ENCODE measurements around the gene EXT2. TPM values are rescaled to one million over a fixed set of nuclear protein-coding genes. Genes with fewer than 3 reads are reported as not detected.

Gene EXT2
- total RNA-seq, 1 experiment from 2014 or later = 42.9 TPM

DNA sequence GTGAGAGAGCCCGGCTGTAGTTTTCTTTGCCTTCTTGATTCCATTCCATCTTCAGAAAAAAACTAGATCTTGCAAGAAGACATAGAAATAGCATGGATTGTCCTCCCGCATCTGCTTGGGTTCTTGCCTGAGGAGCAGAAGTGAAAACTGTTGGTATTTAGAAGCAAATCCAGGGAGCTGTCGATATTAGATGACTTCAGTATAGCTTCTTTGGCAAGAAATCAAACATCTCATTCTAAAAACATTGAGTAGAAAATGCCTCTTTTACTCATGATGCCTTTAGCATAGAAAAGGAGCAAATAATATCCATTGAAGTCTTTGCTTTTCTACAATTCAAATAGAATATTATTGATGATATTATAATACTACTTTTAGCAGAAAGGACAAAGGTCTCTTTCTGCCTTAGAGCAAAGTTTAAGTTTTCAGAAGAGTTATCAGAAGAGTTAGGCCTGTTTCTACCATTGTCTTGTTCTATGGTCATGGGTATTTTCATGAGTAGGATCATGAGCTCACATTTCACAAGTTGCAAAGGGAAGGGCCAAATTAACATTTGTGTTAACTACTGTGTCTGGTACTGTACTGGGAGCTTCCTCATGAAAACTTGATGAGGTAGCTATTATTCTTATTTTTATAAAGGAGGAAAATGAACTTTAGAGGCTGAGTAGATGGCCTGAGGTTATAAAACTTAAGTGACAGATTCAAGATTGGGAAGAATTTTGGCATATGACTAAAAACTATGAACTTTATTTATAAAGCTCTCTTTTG lies 49.7 kb downstream of the EXT2 start:
- H3K4ac ChIP-seq (ENCODE audit: low read depth, low read length) = no peak overlapping the region
- no peak overlapping the region for H3K56ac ChIP-seq (ENCODE audit: insufficient read length, low read depth, low read length)
- no peaks in the 10 kb centered on the region for H3K9me3 Mint-ChIP-seq
- no peak overlapping the region for H2BK5ac ChIP-seq (ENCODE audit: insufficient read length, low read length)
- no peaks in the 10 kb centered on the region for H4K20me1 ChIP-seq (ENCODE audit: control insufficient read depth, insufficient read depth, insufficient read length)
- no peak overlapping the region for H2AFZ ChIP-seq (ENCODE audit: low read length)
- H4K5ac ChIP-seq (ENCODE audit: insufficient read length, low read depth, low read length) = no peak overlapping the region
- no peaks in the 10 kb centered on the region for H3K79me1 ChIP-seq (ENCODE audit: insufficient read depth, low read depth, low read length, poor library complexity, severe bottlenecking)
- H4K8ac ChIP-seq (replicated peaks; ENCODE audit: insufficient read length, low read depth, low read length) = no peak overlapping the region
- no peak overlapping the region for H3K14ac ChIP-seq (ENCODE audit: insufficient read depth, low read length)
- DNase-seq = no peak
- peaks cover 4 to 8% (median 4%) of the 10 kb centered on the region in 3 experiments; a peak in 4 of 7 replicates for H3K36me3 Mint-ChIP-seq (ENCODE audit: insufficient read depth in 1 of 3, low read depth in 3 of 3)
- no peaks in the 10 kb centered on the region for H3K23me2 ChIP-seq (ENCODE audit: insufficient read length, low read depth, low read length, poor library complexity, severe bottlenecking)
- no peak overlapping the region for H3K18ac ChIP-seq (ENCODE audit: insufficient read length, low read depth, low read length)
- H3K27ac Mint-ChIP-seq = no peak overlapping the region
- H3K27me3 ChIP-seq (ENCODE audit: insufficient read depth, low read length) = no peaks in the 10 kb centered on the region
- no peak overlapping the region for H3K9ac ChIP-seq (ENCODE audit: extremely low read depth, insufficient read length, low read length)
- H3K4me1 Mint-ChIP-seq = no peaks in the 10 kb centered on the region
- H2BK12ac ChIP-seq (ENCODE audit: insufficient read length, low read depth, low read length) = no peak overlapping the region
- no peak overlapping the region for H4K91ac ChIP-seq (ENCODE audit: insufficient read length, low read depth, low read length)
- no peak overlapping the region for H3K27ac ChIP-seq (ENCODE audit: insufficient read length, low read depth, low read length)
- no peak overlapping the region for H2AK5ac ChIP-seq (ENCODE audit: insufficient read length, low read length)
- no peaks in the 10 kb centered on the region for H3K79me2 ChIP-seq (ENCODE audit: insufficient read depth, low read length)
- H2BK15ac ChIP-seq (ENCODE audit: low read depth, low read length) = no peak overlapping the region
- no peak overlapping the region for H3T11ph ChIP-seq (ENCODE audit: low read length)
- no peaks in the 10 kb centered on the region for H3K9me3 ChIP-seq (ENCODE audit: control insufficient read depth, low read depth, low read length)
- no peaks in the 10 kb centered on the region for H3K27me3 Mint-ChIP-seq (ENCODE audit: low read depth)
- TF ChIP-seq CTCF (conservative IDR thresholded peaks at IDR 0.05) = no peak
- H2BK120ac ChIP-seq (ENCODE audit: low read depth, low read length, poor library complexity, severe bottlenecking) = no peak overlapping the region
- H3K23ac ChIP-seq (ENCODE audit: insufficient read length, low read depth, low read length) = no peak overlapping the region
- H3K4me1 ChIP-seq (ENCODE audit: insufficient read depth, low read length) = no peaks in the 10 kb centered on the region
- WGBS (ENCODE audit: extremely low coverage, insufficient read length, low lambda C conversion rate) = no CpG with 5 or more reads among the region's 3 CpGs
- no peak overlapping the region for H3K4me3 Mint-ChIP-seq
- H2BK20ac ChIP-seq (ENCODE audit: low read depth, low read length, poor library complexity, severe bottlenecking) = no peak overlapping the region
- no peak overlapping the region for H3K4me2 ChIP-seq (ENCODE audit: insufficient read depth, insufficient read length, low read length)
